ENCODE measurements around the gene AGAP1.
A peak's percentile ranks its signal among the peaks of the same experiment; 100 is the strongest.

AGAP1 gene

GRCh38 chr2:235734688-235735231 is 240.9 kb downstream of the AGAP1 start:
- Histone ChIP-seq H3K9me3 (ENCODE audit: severe bottlenecking) (no peaks in the 10 kb centered on the region), H3K4me3 (ENCODE audit: severe bottlenecking) (no peak overlapping the region), H3K4me1 (ENCODE audit: insufficient read depth, poor library complexity, severe bottlenecking) (peaks cover 11% of the 10 kb centered on the region), H3K27ac (ENCODE audit: poor library complexity, severe bottlenecking) (no peak overlapping the region), H3K36me3 (ENCODE audit: low read depth) (no peaks in the 10 kb centered on the region), H3K27me3 (ENCODE audit: insufficient read depth, poor library complexity, severe bottlenecking) (no peaks in the 10 kb centered on the region)
- no peak for ATAC-seq (ENCODE audit: low read depth)
- DNase-seq (ENCODE audit: low spot score), result no peak
- TF ChIP-seq, protein P1, sequence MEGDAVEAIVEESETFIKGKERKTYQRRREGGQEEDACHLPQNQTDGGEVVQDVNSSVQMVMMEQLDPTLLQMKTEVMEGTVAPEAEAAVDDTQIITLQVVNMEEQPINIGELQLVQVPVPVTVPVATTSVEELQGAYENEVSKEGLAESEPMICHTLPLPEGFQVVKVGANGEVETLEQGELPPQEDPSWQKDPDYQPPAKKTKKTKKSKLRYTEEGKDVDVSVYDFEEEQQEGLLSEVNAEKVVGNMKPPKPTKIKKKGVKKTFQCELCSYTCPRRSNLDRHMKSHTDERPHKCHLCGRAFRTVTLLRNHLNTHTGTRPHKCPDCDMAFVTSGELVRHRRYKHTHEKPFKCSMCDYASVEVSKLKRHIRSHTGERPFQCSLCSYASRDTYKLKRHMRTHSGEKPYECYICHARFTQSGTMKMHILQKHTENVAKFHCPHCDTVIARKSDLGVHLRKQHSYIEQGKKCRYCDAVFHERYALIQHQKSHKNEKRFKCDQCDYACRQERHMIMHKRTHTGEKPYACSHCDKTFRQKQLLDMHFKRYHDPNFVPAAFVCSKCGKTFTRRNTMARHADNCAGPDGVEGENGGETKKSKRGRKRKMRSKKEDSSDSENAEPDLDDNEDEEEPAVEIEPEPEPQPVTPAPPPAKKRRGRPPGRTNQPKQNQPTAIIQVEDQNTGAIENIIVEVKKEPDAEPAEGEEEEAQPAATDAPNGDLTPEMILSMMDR (IDR thresholded peaks at IDR 0.05; ENCODE audit: poor library complexity, severe bottlenecking), result no peak

DNA sequence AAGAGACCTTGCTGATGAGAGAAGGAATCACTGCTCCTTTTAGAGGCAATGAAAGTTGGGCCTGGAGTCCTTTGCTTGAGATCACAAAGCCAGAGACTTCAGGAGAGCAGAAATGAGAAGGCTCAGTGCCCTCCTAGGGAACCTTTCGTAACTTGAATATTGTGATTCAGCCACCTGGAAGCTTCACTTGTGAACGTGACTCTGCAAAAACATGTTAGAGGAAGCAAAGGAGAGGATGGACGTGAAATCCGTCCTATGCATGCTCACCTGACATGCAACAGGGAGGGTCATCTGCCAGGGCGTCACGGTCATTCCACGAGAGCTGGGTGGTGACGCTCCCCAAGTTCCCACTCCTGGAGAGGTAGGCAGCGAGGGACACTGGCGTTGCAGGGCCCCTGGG is 243.6 kb downstream of the AGAP1 start:
- Histone ChIP-seq H3K4me3 (ENCODE audit: severe bottlenecking) (no peak overlapping the region), H3K4me1 (ENCODE audit: insufficient read depth, poor library complexity, severe bottlenecking) (peaks cover 11% of the 10 kb centered on the region), H3K27ac (ENCODE audit: poor library complexity, severe bottlenecking) (no peak overlapping the region), H3K9me3 (ENCODE audit: severe bottlenecking) (no peaks in the 10 kb centered on the region), H3K27me3 (ENCODE audit: insufficient read depth, poor library complexity, severe bottlenecking) (no peaks in the 10 kb centered on the region), H3K36me3 (ENCODE audit: low read depth) (0 out of 2 replicates have a peak, but pooled peaks cover 7% of the 10 kb centered on the region)
- no peak for DNase-seq (ENCODE audit: low spot score)
- ATAC-seq (ENCODE audit: low read depth), result peak; percentile 63
- TF ChIP-seq, protein P1 (IDR thresholded peaks at IDR 0.05; ENCODE audit: poor library complexity, severe bottlenecking), result no peak

GRCh38 chr2:235737840-235738239 is 244.0 kb downstream of the AGAP1 start:
- no peak overlapping the region for H3K4me3 ChIP-seq (ENCODE audit: severe bottlenecking)
- no peak overlapping the region for H3K27ac ChIP-seq (ENCODE audit: poor library complexity, severe bottlenecking)
- no peaks in the 10 kb centered on the region for H3K9me3 ChIP-seq (ENCODE audit: severe bottlenecking)
- 0 out of 2 replicates have a peak, but pooled peaks cover 10% of the 10 kb centered on the region for H3K36me3 ChIP-seq (ENCODE audit: low read depth)
- TF ChIP-seq, protein P1 (IDR thresholded peaks at IDR 0.05; ENCODE audit: poor library complexity, severe bottlenecking), result no peak
- H3K4me1 ChIP-seq (ENCODE audit: insufficient read depth, poor library complexity, severe bottlenecking), result peaks cover 11% of the 10 kb centered on the region
- ATAC-seq (ENCODE audit: low read depth) (no peak), DNase-seq (ENCODE audit: low spot score) (no peak)
- H3K27me3 ChIP-seq (ENCODE audit: insufficient read depth, poor library complexity, severe bottlenecking), result no peaks in the 10 kb centered on the region

- TF ChIP-seq, protein P1 (IDR thresholded peaks at IDR 0.05; ENCODE audit: poor library complexity, severe bottlenecking), result no peak
- Histone ChIP-seq H3K36me3 (ENCODE audit: low read depth) (peaks cover 12% of the 10 kb centered on the region), H3K27me3 (ENCODE audit: insufficient read depth, poor library complexity, severe bottlenecking) (no peaks in the 10 kb centered on the region), H3K4me3 (ENCODE audit: severe bottlenecking) (no peak overlapping the region), H3K27ac (ENCODE audit: poor library complexity, severe bottlenecking) (no peak overlapping the region), H3K9me3 (ENCODE audit: severe bottlenecking) (no peaks in the 10 kb centered on the region), H3K4me1 (ENCODE audit: insufficient read depth, poor library complexity, severe bottlenecking) (peaks cover 11% of the 10 kb centered on the region)
- ATAC-seq (ENCODE audit: low read depth) (no peak), DNase-seq (ENCODE audit: low spot score) (no peak)
Measured at GRCh38 chr2:235739704-235740415, 246.0 kb downstream of the AGAP1 start.

DNA sequence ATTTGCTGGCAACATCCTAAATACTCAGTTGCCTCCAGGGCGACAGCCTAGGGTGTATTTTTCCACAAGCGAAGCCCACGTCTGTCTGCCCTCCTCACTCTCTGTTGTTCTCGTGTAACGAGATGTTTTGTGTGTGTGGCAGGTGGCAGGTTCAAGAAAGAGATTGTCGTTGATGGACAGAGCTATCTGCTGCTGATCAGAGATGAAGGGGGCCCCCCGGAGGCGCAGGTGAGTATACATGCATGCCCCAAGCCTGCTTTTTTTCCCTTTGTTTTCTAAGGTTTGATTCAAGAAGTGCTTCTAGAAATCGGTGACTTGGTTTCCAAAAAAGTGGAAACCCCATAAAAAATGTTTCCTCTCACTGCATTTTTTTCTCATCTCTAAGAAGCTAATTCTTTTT is 247.0 kb downstream of the AGAP1 start:
- H3K4me1 ChIP-seq (ENCODE audit: insufficient read depth, poor library complexity, severe bottlenecking), result peaks cover 20% of the 10 kb centered on the region
- no peak overlapping the region for H3K27ac ChIP-seq (ENCODE audit: poor library complexity, severe bottlenecking)
- no peaks in the 10 kb centered on the region for H3K27me3 ChIP-seq (ENCODE audit: insufficient read depth, poor library complexity, severe bottlenecking)
- H3K4me3 ChIP-seq (ENCODE audit: severe bottlenecking), result no peak overlapping the region
- H3K9me3 ChIP-seq (ENCODE audit: severe bottlenecking), result no peaks in the 10 kb centered on the region
- ATAC-seq (ENCODE audit: low read depth), result no peak
- TF ChIP-seq, protein P1 (IDR thresholded peaks at IDR 0.05; ENCODE audit: poor library complexity, severe bottlenecking), result peak; percentile 47
- peaks cover 22% of the 10 kb centered on the region for H3K36me3 ChIP-seq (ENCODE audit: low read depth)
- no peak for DNase-seq (ENCODE audit: low spot score)

Measured in RWPE2 (cell line).